Urothelium cell line (cell line): ENCODE results near the gene PHYHIPL.

Source experiments
- DNase-seq: peaks from one replicate; pipeline ENCODE4 v3.0.0; 2011; ENCODE audit warnings: low spot score, mixed read lengths
- FAIRE-seq: peaks from 2 replicates; lab custom pipeline; 2011; peaks lifted over from hg19 to GRCh38; lab: Jason Lieb, UNC

The PHYHIPL gene

DNA sequence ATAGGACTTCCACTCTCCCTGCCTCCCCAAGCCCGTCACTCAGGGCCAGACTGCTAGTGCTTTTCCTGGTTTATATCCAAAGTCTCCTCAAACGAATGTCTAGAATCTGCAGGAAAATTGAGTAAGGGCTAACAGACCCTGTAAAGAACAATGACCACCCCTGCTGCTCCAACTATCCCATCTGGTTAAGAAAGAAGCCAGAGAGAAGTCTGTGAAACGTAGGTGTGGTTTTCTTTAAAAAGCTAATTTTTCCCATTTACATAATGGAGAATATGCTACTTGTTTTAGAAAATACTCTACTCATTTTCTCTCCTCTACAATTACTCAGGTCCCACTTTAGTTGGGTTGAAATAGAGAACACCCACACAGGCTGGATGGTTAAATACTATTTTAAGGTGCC is 113.4 kb downstream of the PHYHIPL start:
- DNase-seq = no peak
- no peak for FAIRE-seq

DNA sequence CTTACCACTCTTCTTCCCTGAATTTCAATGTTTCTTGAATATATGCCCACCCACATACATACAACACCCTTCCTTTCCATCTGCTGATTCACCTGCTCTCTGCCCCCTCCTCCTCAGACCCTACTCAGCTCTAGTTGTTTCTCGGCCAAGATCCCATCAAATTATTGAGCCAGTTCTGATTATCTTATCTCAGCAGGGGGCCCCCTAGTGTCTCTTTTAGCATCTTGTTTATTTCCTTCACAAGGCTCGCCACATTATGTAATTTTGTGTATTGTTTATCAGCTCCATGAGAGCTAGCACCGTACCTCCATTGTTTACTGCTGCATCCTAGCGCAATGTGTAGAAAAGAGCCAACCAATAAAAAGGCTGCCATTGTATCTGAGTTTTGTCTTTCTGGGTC is 114.0 kb downstream of the PHYHIPL start:
- DNase-seq = no peak
- no peak for FAIRE-seq
